DND-41 (cell line): Measurements from ENCODE around the gene DSG3.
"Not testable (repeated sequence)": the region's sequence is repeated elsewhere in the genome, so short reads cannot be mapped to it uniquely, and the experiment has no call there.

Source experiments
- EZH2 ChIP-seq: IDR thresholded peaks from 3 replicates; pipeline ENCODE4 v1.6.1; 2012; ENCODE audit warnings: borderline replicate concordance, low read depth, mild to moderate bottlenecking, moderate library complexity, low read length, inconsistent platforms; ENCODE audit not compliant: severe bottlenecking
- TF ChIP-seq, protein P1 (sequence below): IDR thresholded peaks from 2 replicates; pipeline ENCODE4 v1.5.1; 2012; ENCODE audit warnings: borderline replicate concordance, low read length, moderate library complexity, mild to moderate bottlenecking; ENCODE audit not compliant: poor library complexity, severe bottlenecking; ENCODE audit errors: extremely low read depth

GRCh38 chr18:31494705-31495244 lies 47.2 kb downstream of the DSG3 start:
- TF ChIP-seq, protein P1, sequence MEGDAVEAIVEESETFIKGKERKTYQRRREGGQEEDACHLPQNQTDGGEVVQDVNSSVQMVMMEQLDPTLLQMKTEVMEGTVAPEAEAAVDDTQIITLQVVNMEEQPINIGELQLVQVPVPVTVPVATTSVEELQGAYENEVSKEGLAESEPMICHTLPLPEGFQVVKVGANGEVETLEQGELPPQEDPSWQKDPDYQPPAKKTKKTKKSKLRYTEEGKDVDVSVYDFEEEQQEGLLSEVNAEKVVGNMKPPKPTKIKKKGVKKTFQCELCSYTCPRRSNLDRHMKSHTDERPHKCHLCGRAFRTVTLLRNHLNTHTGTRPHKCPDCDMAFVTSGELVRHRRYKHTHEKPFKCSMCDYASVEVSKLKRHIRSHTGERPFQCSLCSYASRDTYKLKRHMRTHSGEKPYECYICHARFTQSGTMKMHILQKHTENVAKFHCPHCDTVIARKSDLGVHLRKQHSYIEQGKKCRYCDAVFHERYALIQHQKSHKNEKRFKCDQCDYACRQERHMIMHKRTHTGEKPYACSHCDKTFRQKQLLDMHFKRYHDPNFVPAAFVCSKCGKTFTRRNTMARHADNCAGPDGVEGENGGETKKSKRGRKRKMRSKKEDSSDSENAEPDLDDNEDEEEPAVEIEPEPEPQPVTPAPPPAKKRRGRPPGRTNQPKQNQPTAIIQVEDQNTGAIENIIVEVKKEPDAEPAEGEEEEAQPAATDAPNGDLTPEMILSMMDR: not testable (repeated sequence)
- not testable (repeated sequence) for TF ChIP-seq EZH2
